B cell (primary cell): ENCODE data around the gene RASGRP3. TPM values are rescaled to one million over a fixed set of nuclear protein-coding genes. Genes with fewer than 3 reads are reported as not detected.

Experiments
- ATAC-seq: fragments of 200-7000 bp; cut with Tn5 transposase; one replicate; pipeline ENCODE4 v1.10.0; 2021; ENCODE audit warnings: low read depth, mild to moderate bottlenecking, moderate number of reproducible peaks, moderate library complexity
- CTCF ChIA-PET: fragments of 350-600 bp; sonication (Branson Sonifier 250); formaldehyde crosslinking; loops from one replicate; lab custom pipeline; 2021; ENCODE audit warnings: antibody characterized with exemption, inconsistent platforms; lab: Charles Lee
- POLR2A ChIA-PET: fragments of 350-600 bp; sonication (Branson Sonifier 250); formaldehyde crosslinking; loops from one replicate; lab custom pipeline; 2021; ENCODE audit warnings: antibody characterized with exemption; lab: Charles Lee
- DNase-seq: peaks from one replicate; pipeline ENCODE4 v3.0.0; 2013
- H2AFZ ChIP-seq: 2 replicates; pipeline ENCODE4 v1.6.1; 2012; ENCODE audit warnings: mild to moderate bottlenecking, low read depth, low read length; ENCODE audit not compliant: insufficient read depth, poor library complexity, severe bottlenecking
- H3K27ac ChIP-seq, 2 donors: 1 replicate in 1 of 2; 2 replicates in 1 of 2; pipeline ENCODE4 v1.5.1; 2012 to 2013; ENCODE audit warnings: low read length in 2 of 2, mild to moderate bottlenecking in 2 of 2, moderate library complexity in 1 of 2
- H3K27me3 ChIP-seq, 4 experiments: fragments of 200-600 bp in 1 of 4; sonication (generic) in 1 of 4; replicated peaks in 1 of 4; 1 replicate in 2 of 4; 2 replicates in 2 of 4; pipeline versions ENCODE4 v1.6.1 to v1.7.0; 2013 to 2016; ENCODE audit warnings: low read length in 3 of 4, mild to moderate bottlenecking in 2 of 4, mixed read lengths in 1 of 4, moderate library complexity in 1 of 4; ENCODE audit not compliant: insufficient read depth in 4 of 4, control insufficient read depth in 3 of 4; ENCODE audit errors: control extremely low read depth in 1 of 4
- H3K36me3 ChIP-seq, 2 experiments: replicated peaks in 1 of 2; 1 replicate in 1 of 2; 2 replicates in 1 of 2; pipeline versions ENCODE4 v1.6.1 to v1.7.1; 2013; ENCODE audit warnings: low read length in 1 of 2; ENCODE audit not compliant: insufficient read depth in 2 of 2, control insufficient read depth in 1 of 2; ENCODE audit errors: control extremely low read depth in 1 of 2, extremely low read depth in 1 of 2
- H3K4me1 ChIP-seq, 2 donors: fragments of 200-600 bp in 1 of 2; sonication (generic) in 1 of 2; 1 replicate in 1 of 2; 2 replicates in 1 of 2; pipeline versions ENCODE4 v1.5.1 to v1.6.1; 2013 to 2017; ENCODE audit warnings: low read length in 2 of 2; ENCODE audit not compliant: control insufficient read depth in 2 of 2, insufficient read depth in 2 of 2
- H3K4me2 ChIP-seq: replicated peaks from 2 replicates; pipeline ENCODE3; 2012; ENCODE audit warnings: mild to moderate bottlenecking, low read depth, low read length; ENCODE audit not compliant: poor library complexity, severe bottlenecking
- H3K4me3 ChIP-seq, 5 experiments: fragments of 200-600 bp in 1 of 5; sonication (generic) in 1 of 5; 1 replicate in 3 of 5; 2 replicates in 2 of 5; pipeline versions ENCODE4 v1.5.1 to v1.7.0; 2011 to 2016; ENCODE audit warnings: low read length in 4 of 5, mild to moderate bottlenecking in 4 of 5, low read depth in 2 of 5, control low read depth in 1 of 5, moderate library complexity in 1 of 5; ENCODE audit not compliant: insufficient read depth in 1 of 5; ENCODE audit errors: control extremely low read depth in 1 of 5, extremely low read depth in 1 of 5
- H3K79me2 ChIP-seq: fragments of 200-600 bp; sonication (generic); one replicate; pipeline ENCODE4 v1.6.0; 2016; ENCODE audit warnings: low read length; ENCODE audit not compliant: control insufficient read depth, insufficient read depth
- H3K9ac ChIP-seq: fragments of 200-600 bp; sonication (generic); 2 replicates; pipeline ENCODE4 v1.6.1; 2017; ENCODE audit warnings: mild to moderate bottlenecking, low read length, moderate library complexity
- H3K9me3 ChIP-seq, 3 donors: one replicate each; pipeline versions ENCODE4 v1.6.1 to v1.7.1; 2013; ENCODE audit warnings: low read length in 2 of 3; ENCODE audit not compliant: control insufficient read depth in 2 of 3, insufficient read depth in 1 of 3; ENCODE audit errors: control extremely low read depth in 1 of 3
- H4K20me1 ChIP-seq: 2 replicates; pipeline ENCODE4 v1.6.0; 2012; ENCODE audit warnings: mild to moderate bottlenecking, low read length; ENCODE audit not compliant: insufficient read depth, control insufficient read depth, poor library complexity, severe bottlenecking
- H3K27ac Mint-ChIP-seq: one replicate; pipeline ENCODE4 v1.8.0; 2021; ENCODE audit warnings: mixed read lengths
- H3K27me3 Mint-ChIP-seq: one replicate; pipeline ENCODE4 v1.8.0; 2021; ENCODE audit warnings: mixed read lengths
- H3K4me1 Mint-ChIP-seq: one replicate; pipeline ENCODE4 v1.8.0; 2021; ENCODE audit warnings: mixed read lengths
- H3K4me3 Mint-ChIP-seq: one replicate; pipeline ENCODE4 v1.8.0; 2021; ENCODE audit warnings: mixed read lengths
- H3K9me3 Mint-ChIP-seq: one replicate; pipeline ENCODE4 v1.8.0; 2022; ENCODE audit warnings: mixed read lengths; ENCODE audit not compliant: insufficient read depth
- EZH2 ChIP-seq: IDR thresholded peaks from 2 replicates; pipeline ENCODE4 v1.6.1; 2012; ENCODE audit warnings: borderline replicate concordance, low read depth, mild to moderate bottlenecking, moderate library complexity, low read length; ENCODE audit not compliant: insufficient read depth, poor library complexity, severe bottlenecking
- WGBS: methylation state at CpG from one replicate; pipeline ENCODE4 v1.1.5; 2013; ENCODE audit warnings: missing lambda C conversion rate; ENCODE audit not compliant: insufficient coverage; 5-methylcytosine and 5-hydroxymethylcytosine counted together
- intact Hi-C: fragments of 100-400 bp; cut with micrococcal nuclease; formaldehyde crosslinking; loops from one replicate; pipeline ENCODE4 v1.10.0; 2022
- polyA plus RNA-seq: library from polyadenylated mRNA; depleted of rRNA; stranded (reverse); fragments of >200 nt; gene quantifications from 2 replicates; pipeline ENCODE4 v1.2.3, GENCODE V29; 2012
- total RNA-seq, 2 donors: library from RNA; stranded (reverse); fragments of 120-200 nt in 1 of 2; gene quantifications; 1 replicate in 1 of 2; 2 replicates in 1 of 2; pipeline versions ENCODE4 v1.2.3 to v1.2.4, GENCODE V29; 2013 to 2022
- TF ChIP-seq, protein P1 (sequence below): fragments of 200-600 bp; IDR thresholded peaks from one replicate; pipeline ENCODE4 v1.8.0; 2022; ENCODE audit warnings: antibody characterized with exemption, mild to moderate bottlenecking

Gene RASGRP3
- total and polyA plus RNA-seq, 2 donors (not counting 1 experiment from before 2014, with no cell fraction given), result 67.5 to 107 TPM

GRCh38 chr2:33486544-33486943, 10.1 kb downstream of the RASGRP3 start:
- DNase-seq, result no peak
- H3K4me1 Mint-ChIP-seq, result peaks cover 77% of the 10 kb centered on the region

DNA sequence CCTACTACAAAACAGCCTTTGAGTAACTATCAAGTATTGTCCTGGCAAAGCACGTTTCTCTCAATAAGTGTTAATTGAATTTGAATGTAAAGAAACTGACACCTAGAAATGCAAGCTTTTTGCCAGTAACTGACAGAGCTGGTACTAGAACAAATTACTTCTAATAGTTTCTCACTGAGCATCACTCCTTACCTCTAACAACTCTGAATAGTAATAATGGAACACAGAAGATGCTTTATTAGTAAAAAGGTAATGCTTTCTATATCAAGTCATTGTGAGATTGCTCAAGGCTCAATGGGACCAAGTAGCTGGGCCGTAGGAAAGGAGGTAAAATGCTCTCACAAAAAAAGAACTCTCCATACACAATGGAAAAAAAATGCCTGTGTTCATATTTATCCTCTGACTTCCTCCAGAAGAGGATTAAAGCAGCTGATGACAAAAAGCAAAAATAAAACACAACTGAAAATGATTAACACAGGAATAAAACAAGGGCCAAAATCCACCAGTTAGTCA, 11.8 kb downstream of the RASGRP3 start:
- H3K4me3 Mint-ChIP-seq, result peak overlapping the region; percentile 59
- peak overlapping the region; percentile 67 for H3K4me2 ChIP-seq
- DNase-seq, result no peak
- peak overlapping the region; percentile 78 to 85 for H3K27ac ChIP-seq
- H3K36me3 ChIP-seq, result peaks cover 0 to 6% of the 10 kb centered on the region in 2 experiments
- intact Hi-C loops, result loop anchor here (1.0 kb wide), 1 partner anchor 11 kb away; no protein-coding TSS in a partner anchor
- ChIA-PET CTCF (interaction anchor here (0.7 to 1.7 kb wide), 3 partner anchors 9 to 12 kb away, joined by 3 to 10 read pairs (median 8); partner anchors contain the start of gene RASGRP3), POLR2A (interaction anchor here (1.5 to 1.8 kb wide), 2 partner anchors 9 to 10 kb away, joined by 6 read pairs; no protein-coding TSS in a partner anchor)
- peaks cover 84% of the 10 kb centered on the region for H3K4me1 Mint-ChIP-seq
- H3K4me3 ChIP-seq, result peak overlapping the region in 1 of 5 experiments; percentile 22
- peaks cover 88 to 90% of the 10 kb centered on the region in 2 donors for H3K4me1 ChIP-seq
- TF ChIP-seq EZH2, result no peak
- TF ChIP-seq, protein P1, sequence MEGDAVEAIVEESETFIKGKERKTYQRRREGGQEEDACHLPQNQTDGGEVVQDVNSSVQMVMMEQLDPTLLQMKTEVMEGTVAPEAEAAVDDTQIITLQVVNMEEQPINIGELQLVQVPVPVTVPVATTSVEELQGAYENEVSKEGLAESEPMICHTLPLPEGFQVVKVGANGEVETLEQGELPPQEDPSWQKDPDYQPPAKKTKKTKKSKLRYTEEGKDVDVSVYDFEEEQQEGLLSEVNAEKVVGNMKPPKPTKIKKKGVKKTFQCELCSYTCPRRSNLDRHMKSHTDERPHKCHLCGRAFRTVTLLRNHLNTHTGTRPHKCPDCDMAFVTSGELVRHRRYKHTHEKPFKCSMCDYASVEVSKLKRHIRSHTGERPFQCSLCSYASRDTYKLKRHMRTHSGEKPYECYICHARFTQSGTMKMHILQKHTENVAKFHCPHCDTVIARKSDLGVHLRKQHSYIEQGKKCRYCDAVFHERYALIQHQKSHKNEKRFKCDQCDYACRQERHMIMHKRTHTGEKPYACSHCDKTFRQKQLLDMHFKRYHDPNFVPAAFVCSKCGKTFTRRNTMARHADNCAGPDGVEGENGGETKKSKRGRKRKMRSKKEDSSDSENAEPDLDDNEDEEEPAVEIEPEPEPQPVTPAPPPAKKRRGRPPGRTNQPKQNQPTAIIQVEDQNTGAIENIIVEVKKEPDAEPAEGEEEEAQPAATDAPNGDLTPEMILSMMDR, result no peak
- peaks cover 100% of the 10 kb centered on the region for H3K79me2 ChIP-seq
- no peak for ATAC-seq
- no peaks in the 10 kb centered on the region for H3K9me3 Mint-ChIP-seq
- H4K20me1 ChIP-seq, result no peaks in the 10 kb centered on the region
- no peaks in the 10 kb centered on the region for H3K27me3 Mint-ChIP-seq
- H3K27ac Mint-ChIP-seq, result peak overlapping the region; percentile 93
- peaks cover 2 to 6% (median 5%) of the 10 kb centered on the region in 3 donors for H3K9me3 ChIP-seq
- H3K27me3 ChIP-seq, result no peaks in the 10 kb centered on the region
- no peak overlapping the region for H2AFZ ChIP-seq
- no CpG with 5 or more reads among the region's 2 CpGs for WGBS
- H3K9ac ChIP-seq, result peak overlapping the region; percentile 7

More at GRCh38 chr2:33486544-33486943, 10.1 kb downstream of the RASGRP3 start:
- TF ChIP-seq EZH2, result no peak
- TF ChIP-seq, protein P1, result no peak
- peak overlapping the region; percentile 18 for H3K4me3 Mint-ChIP-seq
- Histone ChIP-seq H3K27ac (peak overlapping the region; percentile 75 to 85), H2AFZ (no peak overlapping the region), H3K27me3 (no peaks in the 10 kb centered on the region), H3K36me3 (peaks cover 2 to 11% of the 10 kb centered on the region in 2 experiments), H3K9ac (no peak overlapping the region), H3K4me1 (peaks cover 81% of the 10 kb centered on the region in 2 donors), H3K4me2 (no peak overlapping the region), H3K4me3 (no peak overlapping the region), H3K79me2 (peaks cover 97% of the 10 kb centered on the region), H3K9me3 (peaks cover 2 to 6% (median 5%) of the 10 kb centered on the region in 3 donors), H4K20me1 (no peaks in the 10 kb centered on the region)
- intact Hi-C loops, result no loop called here
- peaks cover 3% of the 10 kb centered on the region for H3K9me3 Mint-ChIP-seq
- no peaks in the 10 kb centered on the region for H3K27me3 Mint-ChIP-seq
- H3K27ac Mint-ChIP-seq, result peak overlapping the region; percentile 72
- ChIA-PET CTCF (interaction anchor here (0.6 to 2.4 kb wide), 2 partner anchors 11 to 91 kb away, joined by 4 to 9 read pairs; partner anchors contain the start of gene RASGRP3), POLR2A (interaction anchor here (0.7 kb wide), 1 partner anchor 15 kb away, joined by 3 read pairs; no protein-coding TSS in a partner anchor)
- ATAC-seq, result no peak
- no CpG with 5 or more reads among the region's 3 CpGs for WGBS
